ENCODE data around the gene KIF26B.

- TF ChIP-seq POLR2A (IDR thresholded peaks at IDR 0.05) (no peak), CTCF (IDR thresholded peaks at IDR 0.05) (no peak)
Measured at GRCh38 chr1:245481261-245481660, 326.5 kb downstream of the KIF26B start.
